Measurements from ENCODE around the gene SPARCL1. TPM values are rescaled to one million over a fixed set of nuclear protein-coding genes. Genes with fewer than 3 reads are reported as not detected.

Gene SPARCL1
- total and polyA plus RNA-seq, 2 experiments from 2014 or later, result 1.5 to 2.4 TPM

GRCh38 chr4:87532907-87533306 lies 3.7 kb upstream of the SPARCL1 start (continued):
- TF ChIP-seq ZNF462 (CRISPR knock-in tag; IDR thresholded peaks at IDR 0.05), result no peak
- no peak for TF ChIP-seq STAT1 (IDR thresholded peaks at IDR 0.05; ENCODE audit: unreplicated experiment)
- TF ChIP-seq CTCF (conservative IDR thresholded peaks at IDR 0.05; ENCODE audit: low read depth in 2 of 2), result no peak
- TF ChIP-seq CREB1 (CRISPR knock-in tag; IDR thresholded peaks at IDR 0.05; ENCODE audit: low read depth), result no peak
- no peak for TF ChIP-seq ETS1 (IDR thresholded peaks at IDR 0.05)
- no peak for TF ChIP-seq JUNB (IDR thresholded peaks at IDR 0.05; ENCODE audit: unreplicated experiment)
- TF ChIP-seq EZH2 (IDR thresholded peaks at IDR 0.05; ENCODE audit: low read depth, unreplicated experiment), result no peak
- TF ChIP-seq ZNF331 (CRISPR knock-in tag; IDR thresholded peaks at IDR 0.05; ENCODE audit: low read depth), result no peak
